Thyroid gland (tissue), 4 donors: ENCODE data around the gene KCTD5.

Source experiments
- POLR2A ChIP-seq, 2 donors: fragments of 450-650 bp; IDR thresholded peaks; one replicate each; pipeline ENCODE4 v1.6.1; 2017; ENCODE audit warnings: antibody characterized with exemption in 2 of 2, mild to moderate bottlenecking in 2 of 2, moderate library complexity in 1 of 2
- TF ChIP-seq, protein P1 (sequence below), 6 experiments: fragments of 200-600 bp in 3 of 6; fragments of 450-650 bp in 3 of 6; sonication (generic) in 3 of 6; IDR thresholded peaks; one replicate each; pipeline ENCODE4 v1.5.1; 2016 to 2019; ENCODE audit warnings: antibody characterized with exemption in 6 of 6, mild to moderate bottlenecking in 2 of 6, inconsistent platforms in 1 of 6, moderate library complexity in 1 of 6

DNA sequence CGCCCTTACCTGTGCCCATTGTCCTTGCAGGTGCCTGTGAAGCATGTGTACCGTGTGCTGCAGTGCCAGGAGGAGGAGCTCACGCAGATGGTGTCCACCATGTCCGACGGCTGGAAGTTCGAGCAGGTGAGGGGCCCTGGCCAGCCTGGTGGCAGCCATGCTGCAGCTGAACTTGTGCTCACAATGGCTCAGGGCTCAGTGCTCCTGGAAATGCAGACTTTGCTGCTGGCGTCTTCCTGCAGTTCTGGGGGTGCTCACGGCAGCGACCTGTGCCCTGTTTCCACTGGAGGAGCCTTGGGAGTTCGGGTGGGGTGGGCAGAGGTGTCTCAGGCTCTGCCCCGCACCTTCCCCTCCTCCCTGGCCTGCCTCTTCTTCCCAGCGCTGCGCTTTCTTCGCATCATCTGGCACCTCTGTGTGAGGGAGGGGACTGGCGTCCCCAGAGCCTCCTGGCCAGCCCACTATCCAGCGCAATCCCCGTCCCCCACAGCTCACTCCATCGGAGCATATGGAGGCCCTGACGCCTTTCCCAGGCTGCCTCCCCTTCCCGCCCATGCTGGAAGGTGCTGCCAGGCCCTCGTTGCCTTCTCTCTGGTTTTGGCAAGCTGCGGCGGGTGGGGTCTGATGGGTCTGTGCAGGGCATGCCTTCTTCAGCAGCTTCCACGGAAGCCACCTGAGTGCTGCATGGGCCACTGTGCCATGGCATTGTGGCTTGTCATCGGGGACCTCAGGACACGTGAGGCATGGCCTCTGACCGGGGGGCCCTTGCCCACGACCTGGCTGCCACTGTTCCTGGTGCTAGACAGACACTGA lies 17.7 kb downstream of the KCTD5 start:
- TF ChIP-seq, protein P1, sequence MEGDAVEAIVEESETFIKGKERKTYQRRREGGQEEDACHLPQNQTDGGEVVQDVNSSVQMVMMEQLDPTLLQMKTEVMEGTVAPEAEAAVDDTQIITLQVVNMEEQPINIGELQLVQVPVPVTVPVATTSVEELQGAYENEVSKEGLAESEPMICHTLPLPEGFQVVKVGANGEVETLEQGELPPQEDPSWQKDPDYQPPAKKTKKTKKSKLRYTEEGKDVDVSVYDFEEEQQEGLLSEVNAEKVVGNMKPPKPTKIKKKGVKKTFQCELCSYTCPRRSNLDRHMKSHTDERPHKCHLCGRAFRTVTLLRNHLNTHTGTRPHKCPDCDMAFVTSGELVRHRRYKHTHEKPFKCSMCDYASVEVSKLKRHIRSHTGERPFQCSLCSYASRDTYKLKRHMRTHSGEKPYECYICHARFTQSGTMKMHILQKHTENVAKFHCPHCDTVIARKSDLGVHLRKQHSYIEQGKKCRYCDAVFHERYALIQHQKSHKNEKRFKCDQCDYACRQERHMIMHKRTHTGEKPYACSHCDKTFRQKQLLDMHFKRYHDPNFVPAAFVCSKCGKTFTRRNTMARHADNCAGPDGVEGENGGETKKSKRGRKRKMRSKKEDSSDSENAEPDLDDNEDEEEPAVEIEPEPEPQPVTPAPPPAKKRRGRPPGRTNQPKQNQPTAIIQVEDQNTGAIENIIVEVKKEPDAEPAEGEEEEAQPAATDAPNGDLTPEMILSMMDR (IDR thresholded peaks at IDR 0.05): no peak
- TF ChIP-seq POLR2A (IDR thresholded peaks at IDR 0.05): no peak
